NCI-H1417 treated with DMSO at 0.1 percent for 48 hours (cell line): ENCODE measurements around the gene B4GALNT2.
"Not testable (repeated sequence)": the region's sequence is repeated elsewhere in the genome, so short reads cannot be mapped to it uniquely, and the experiment has no call there.

Experiments used
- DNase-seq: peaks from one replicate; lab custom pipeline; 2025; lab: John Stamatoyannopoulos, UW

Gene B4GALNT2

GRCh38 chr17:49132699-49133364, at the start of gene B4GALNT2:
Gene B4GALNT2 (plus strand): TSS chr17:49132769. CDS start chr17:49132793, 24 bp downstream.
- no peak for DNase-seq

GRCh38 chr17:49085046-49085445, 47.5 kb upstream of the B4GALNT2 start:
- not testable (repeated sequence) for DNase-seq

GRCh38 chr17:49085565-49086315, 46.8 kb upstream of the B4GALNT2 start:
- no peak for DNase-seq

GRCh38 chr17:49086316-49086605, 46.3 kb upstream of the B4GALNT2 start:
- no peak for DNase-seq

GRCh38 chr17:49086649-49087048, 45.9 kb upstream of the B4GALNT2 start:
- no peak for DNase-seq

- no peak for DNase-seq
Measured at GRCh38 chr17:49089094-49089493, 43.5 kb upstream of the B4GALNT2 start.

GRCh38 chr17:49090878-49091594, 41.5 kb upstream of the B4GALNT2 start:
- DNase-seq, result no peak

GRCh38 chr17:49093131-49093530, 39.4 kb upstream of the B4GALNT2 start:
- DNase-seq, result no peak

GRCh38 chr17:49100601-49101000, 32.0 kb upstream of the B4GALNT2 start:
- no peak for DNase-seq

- DNase-seq, result no peak
Measured at GRCh38 chr17:49101054-49101534, 31.5 kb upstream of the B4GALNT2 start.

GRCh38 chr17:49103360-49103759, 29.2 kb upstream of the B4GALNT2 start:
- not testable (repeated sequence) for DNase-seq

GRCh38 chr17:49104511-49105074, 28.0 kb upstream of the B4GALNT2 start:
- DNase-seq, result no peak

- no peak for DNase-seq
Measured at GRCh38 chr17:49106321-49107210, 26.0 kb upstream of the B4GALNT2 start.

- no peak for DNase-seq
Measured at GRCh38 chr17:49107211-49107557, 25.4 kb upstream of the B4GALNT2 start.

GRCh38 chr17:49108318-49108717, 24.3 kb upstream of the B4GALNT2 start:
- DNase-seq, result no peak

- DNase-seq, result no peak
Measured at GRCh38 chr17:49110509-49110908, 22.1 kb upstream of the B4GALNT2 start.

GRCh38 chr17:49111934-49112333, 20.6 kb upstream of the B4GALNT2 start:
- no peak for DNase-seq

- DNase-seq, result no peak
Measured at GRCh38 chr17:49112936-49113335, 19.6 kb upstream of the B4GALNT2 start.

GRCh38 chr17:49114703-49115102, 17.9 kb upstream of the B4GALNT2 start:
- DNase-seq, result no peak

- no peak for DNase-seq
Measured at GRCh38 chr17:49117587-49118230, 14.9 kb upstream of the B4GALNT2 start.

- no peak for DNase-seq
Measured at GRCh38 chr17:49120166-49120565, 12.4 kb upstream of the B4GALNT2 start.
